HCT116 (cell line): ENCODE data around the gene STX16. TPM values are rescaled to one million over a fixed set of nuclear protein-coding genes. Genes with fewer than 3 reads are reported as not detected.

Experiments
- ATAC-seq: fragments of 200-7000 bp; cut with Tn5 transposase; 2 replicates; pipeline ENCODE4 v1.9.1; 2020; ENCODE audit warnings: mild to moderate bottlenecking, moderate library complexity
- BruUV-seq: library from RNA; stranded (reverse); fragments of 400-500 nt; replicated peaks from 2 replicates; lab custom pipeline; 2021; lab: Mats Ljungman, UMichigan
- CTCF ChIA-PET: fragments of 300-600 bp; sonication (Branson Sonifier 250); formaldehyde crosslinking; loops from one replicate; lab custom pipeline; 2021; ENCODE audit warnings: antibody characterized with exemption; lab: Charles Lee
- POLR2A ChIA-PET: fragments of 300-600, 350-600 bp; sonication (Branson Sonifier 250); formaldehyde crosslinking; loops from one replicate; lab custom pipeline; 2021; ENCODE audit warnings: antibody characterized with exemption; lab: Charles Lee
- RAD21 ChIA-PET, 2 experiments: fragments of 300-600 bp; sonication (Branson Sonifier 250); formaldehyde crosslinking; loops; one replicate each; lab custom pipeline; 2023; ENCODE audit warnings: low total read pairs in 2 of 2; ENCODE audit not compliant: uncharacterized antibody in 2 of 2, unreplicated experiment in 2 of 2, low non-redundant PET in 1 of 2; lab: Charles Lee
- DNase-seq: peaks from one replicate; pipeline ENCODE4 v3.0.0-alpha.2; 2010; ENCODE audit warnings: low read depth, low spot score
- H2AFZ ChIP-seq: fragments of 200-600 bp; shearing (Covaris generic), sonication (generic); 2 replicates; pipeline ENCODE4 v1.6.1; 2017; ENCODE audit warnings: low read depth, mixed run types, mixed read lengths, antibody characterized with exemption, low read length; ENCODE audit not compliant: poor library complexity, severe bottlenecking
- H3K27ac ChIP-seq: 2 replicates; pipeline ENCODE4 v1.5.1; 2012; ENCODE audit warnings: low read depth, low read length
- H3K27me3 ChIP-seq: fragments of 200-600 bp; sonication (generic); 2 replicates; pipeline ENCODE4 v1.6.1; 2016; ENCODE audit warnings: mixed run types, low read length, mixed read lengths; ENCODE audit not compliant: insufficient read depth
- H3K36me3 ChIP-seq, 2 experiments: fragments of 200-500 bp in 1 of 2; fragments of 200-600 bp in 1 of 2; sonication (Bioruptor generic) in 1 of 2; sonication (generic) in 1 of 2; 2 replicates each; pipeline versions ENCODE4 v1.5.1 to v1.6.1; 2014 to 2016; ENCODE audit warnings: low read length in 2 of 2, inconsistent platforms in 1 of 2, mixed read lengths in 1 of 2, mixed run types in 1 of 2; ENCODE audit not compliant: insufficient read depth in 2 of 2, control insufficient read depth in 1 of 2
- H3K4me1 ChIP-seq, 2 experiments: fragments of 200-600 bp in 1 of 2; sonication (generic) in 1 of 2; 2 replicates each; pipeline versions ENCODE4 v1.5.1 to v1.6.1; 2012 to 2017; ENCODE audit warnings: low read length in 2 of 2, inconsistent platforms in 1 of 2, mild to moderate bottlenecking in 1 of 2, mixed read lengths in 1 of 2, mixed run types in 1 of 2, moderate library complexity in 1 of 2; ENCODE audit not compliant: insufficient read depth in 2 of 2, control insufficient read depth in 1 of 2
- H3K4me2 ChIP-seq: fragments of 200-600 bp; sonication (generic); 2 replicates; pipeline ENCODE4 v1.6.1; 2017; ENCODE audit warnings: mixed run types, low read length, mixed read lengths
- H3K4me3 ChIP-seq, 2 experiments: fragments of 200-600 bp in 1 of 2; sonication (generic) in 1 of 2; replicated peaks in 1 of 2; 2 replicates each; pipeline ENCODE4 v1.5.1; 2011 to 2016; ENCODE audit warnings: low read length in 2 of 2, control low read depth in 1 of 2, low read depth in 1 of 2, mild to moderate bottlenecking in 1 of 2, mixed read lengths in 1 of 2, mixed run types in 1 of 2
- H3K79me2 ChIP-seq: fragments of 200-600 bp; sonication (generic); 2 replicates; pipeline ENCODE4 v1.6.1; 2017; ENCODE audit warnings: mild to moderate bottlenecking, mixed run types, low read length, moderate library complexity, mixed read lengths; ENCODE audit not compliant: insufficient read depth
- H3K9ac ChIP-seq: fragments of 200-600 bp; sonication (generic); 2 replicates; pipeline ENCODE4 v1.6.1; 2016; ENCODE audit warnings: low read length, mixed read lengths
- H3K9me2 ChIP-seq: fragments of 200-600 bp; sonication (generic), shearing (Covaris generic); 2 replicates; pipeline ENCODE4 v1.6.1; 2017; ENCODE audit warnings: mixed run types, mild to moderate bottlenecking, moderate library complexity; ENCODE audit not compliant: insufficient read depth
- H3K9me3 ChIP-seq, 2 experiments: fragments of 200-500 bp in 1 of 2; fragments of 200-600 bp in 1 of 2; sonication (Bioruptor generic) in 1 of 2; sonication (generic) in 1 of 2; 2 replicates each; pipeline ENCODE4 v1.6.1; 2014 to 2017; ENCODE audit warnings: low read length in 2 of 2, mixed read lengths in 2 of 2, inconsistent platforms in 1 of 2, low read depth in 1 of 2, mild to moderate bottlenecking in 1 of 2, mixed run types in 1 of 2, moderate library complexity in 1 of 2; ENCODE audit not compliant: control insufficient read depth in 1 of 2, insufficient read depth in 1 of 2
- H4K20me1 ChIP-seq: fragments of 200-600 bp; sonication (generic), shearing (Covaris generic); 2 replicates; pipeline ENCODE4 v1.6.1; 2017; ENCODE audit warnings: mixed run types, mild to moderate bottlenecking, moderate library complexity; ENCODE audit not compliant: insufficient read depth
- EGR1 ChIP-seq: IDR thresholded peaks from 2 replicates; pipeline ENCODE4 v1.6.1; 2012; ENCODE audit warnings: low read depth
- EZH2 ChIP-seq: fragments of 200-600 bp; sonication (generic); IDR thresholded peaks from 2 replicates; pipeline ENCODE4 v1.6.1; 2017; ENCODE audit warnings: antibody characterized with exemption, mixed run types
- FOSL1 ChIP-seq: IDR thresholded peaks from 2 replicates; pipeline ENCODE4 v1.6.1; 2012; ENCODE audit warnings: low read depth
- JUND ChIP-seq: IDR thresholded peaks from 2 replicates; pipeline ENCODE4 v1.6.1; 2012
- MAX ChIP-seq: IDR thresholded peaks from 2 replicates; pipeline ENCODE4 v1.6.1; 2012
- POLR2A ChIP-seq: IDR thresholded peaks from 2 replicates; pipeline ENCODE4 v1.7.0; 2011; ENCODE audit warnings: borderline replicate concordance; ENCODE audit not compliant: insufficient read depth, insufficient read length; ENCODE audit errors: extremely low read depth
- RAD21 ChIP-seq: IDR thresholded peaks from 2 replicates; pipeline ENCODE4 v1.6.1; 2012; ENCODE audit warnings: low read depth, mild to moderate bottlenecking
- SIN3A ChIP-seq: IDR thresholded peaks from 2 replicates; pipeline ENCODE4 v1.6.1; 2012; ENCODE audit warnings: low read depth
- SP1 ChIP-seq: IDR thresholded peaks from 2 replicates; pipeline ENCODE4 v1.6.1; 2012; ENCODE audit warnings: low read depth
- SRF ChIP-seq: IDR thresholded peaks from 2 replicates; pipeline ENCODE4 v1.6.1; 2012; ENCODE audit warnings: low read depth
- YY1 ChIP-seq: IDR thresholded peaks from 2 replicates; pipeline ENCODE4 v1.6.1; 2011; ENCODE audit warnings: low read length, low read depth, moderate library complexity, mild to moderate bottlenecking; ENCODE audit not compliant: insufficient replicate concordance; ENCODE audit errors: extremely low read depth
- ZBTB33 ChIP-seq: IDR thresholded peaks from 2 replicates; pipeline ENCODE4 v1.6.1; 2011; ENCODE audit warnings: mild to moderate bottlenecking, low read length, moderate library complexity; ENCODE audit not compliant: insufficient replicate concordance; ENCODE audit errors: extremely low read depth
- ZFX ChIP-seq: fragments of 450-650 bp; IDR thresholded peaks from 2 replicates; pipeline ENCODE4 v1.6.1; 2017
- ZNF274 ChIP-seq: fragments of 200-500 bp; sonication (Bioruptor generic); IDR thresholded peaks from 2 replicates; pipeline ENCODE4 v1.6.1; 2014; ENCODE audit warnings: mild to moderate bottlenecking, low read depth, low read length, inconsistent platforms
- intact Hi-C: fragments of 100-400 bp; cut with micrococcal nuclease; formaldehyde crosslinking; loops from 2 replicates; pipeline ENCODE4 v1.10.0; 2022
- total RNA-seq: library from RNA; stranded (reverse); gene quantifications from one replicate; pipeline ENCODE4 v1.2.1, GENCODE V29; 2021; ENCODE audit not compliant: unreplicated experiment

The STX16 gene
- total RNA-seq, 1 experiment from 2014 or later = 55.1 TPM

- no peak overlapping the region for H3K27ac ChIP-seq
- H3K9me2 ChIP-seq = no peaks in the 10 kb centered on the region
- no peak for ATAC-seq
- H3K36me3 ChIP-seq = peaks cover 0 to 2% of the 10 kb centered on the region in 2 experiments; a peak in 1 of 4 replicates
- H3K4me2 ChIP-seq = no peak overlapping the region
- TF ChIP-seq ZNF274 (no peak), FOSL1 (no peak), EGR1 (no peak), POLR2A (no peak), ZBTB33 (no peak), MAX (no peak), SP1 (no peak), EZH2 (no peak), RAD21 (no peak), SIN3A (no peak), SRF (no peak), JUND (no peak), ZFX (no peak), YY1 (no peak)
- BruUV-seq = no TSS peak
- DNase-seq = no peak
- H3K27me3 ChIP-seq = no peaks in the 10 kb centered on the region
- POLR2A ChIA-PET = no interaction called here
- no peaks in the 10 kb centered on the region for H3K9me3 ChIP-seq
- H3K4me1 ChIP-seq = peaks cover 7 to 8% of the 10 kb centered on the region in 2 experiments
- RAD21 ChIA-PET = no interaction called here
- H3K9ac ChIP-seq = no peak overlapping the region
- no peaks in the 10 kb centered on the region for H3K79me2 ChIP-seq
- intact Hi-C loops = no loop called here
- H2AFZ ChIP-seq = no peak overlapping the region
- H4K20me1 ChIP-seq = no peaks in the 10 kb centered on the region
- H3K4me3 ChIP-seq = no peak overlapping the region
- CTCF ChIA-PET = no interaction called here
These were observed 47.0 kb downstream of the STX16 start for GRCh38 chr20:58697867-58698703.
